HG03095 (cell line): ENCODE measurements around the gene FAM83F.
"Not testable (repeated sequence)": the region's sequence is repeated elsewhere in the genome, so short reads cannot be mapped to it uniquely, and the experiment has no call there.

Experiments used
- ATAC-seq: cut with Tn5 transposase; IDR thresholded peaks from one replicate; pipeline ENCODE4 v1.9.1; 2021; ENCODE audit warnings: moderate library complexity; ENCODE audit not compliant: unreplicated experiment

Gene FAM83F

DNA sequence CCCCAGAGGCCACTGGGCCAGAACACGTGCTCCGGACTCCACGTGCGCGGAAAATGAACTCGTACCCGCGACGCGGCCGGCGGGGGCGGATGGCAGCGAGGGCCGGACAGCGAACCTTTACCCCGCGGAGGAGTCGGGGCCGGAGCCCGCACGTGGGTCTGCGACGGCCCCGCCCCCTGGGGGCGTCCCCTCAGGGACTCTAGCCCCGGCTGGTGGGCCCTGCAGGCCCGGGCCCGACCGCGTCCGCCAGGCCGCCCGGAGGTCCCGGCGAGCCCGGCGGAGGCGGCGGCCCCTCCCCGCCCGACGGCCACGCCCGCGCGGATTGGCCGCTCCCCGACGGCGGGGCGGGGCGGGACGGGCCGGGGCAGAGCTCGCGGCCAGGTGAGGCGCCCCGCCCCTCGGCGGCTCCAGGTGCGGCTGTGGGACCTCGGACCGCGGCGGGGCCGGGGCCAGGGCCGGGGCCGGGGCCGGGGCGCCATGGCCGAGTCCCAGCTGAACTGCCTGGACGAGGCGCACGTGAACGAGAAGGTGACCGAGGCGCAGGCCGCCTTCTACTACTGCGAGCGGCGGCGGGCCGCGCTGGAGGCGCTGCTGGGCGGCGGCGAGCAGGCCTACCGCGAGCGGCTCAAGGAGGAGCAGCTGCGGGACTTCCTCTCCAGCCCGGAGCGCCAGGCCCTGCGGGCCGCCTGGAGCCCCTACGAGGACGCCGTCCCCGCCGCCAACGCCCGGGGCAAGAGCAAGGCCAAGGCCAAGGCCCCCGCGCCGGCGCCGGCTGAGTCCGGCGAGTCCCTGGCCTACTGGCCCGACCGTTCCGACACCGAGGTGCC is at the start of gene FAM83F:
FAM83F (plus strand) TSS at position 389 of the 827 bp plus-strand sequence; CDS start at position 478, 89 bp downstream.
- ATAC-seq: no peak

DNA sequence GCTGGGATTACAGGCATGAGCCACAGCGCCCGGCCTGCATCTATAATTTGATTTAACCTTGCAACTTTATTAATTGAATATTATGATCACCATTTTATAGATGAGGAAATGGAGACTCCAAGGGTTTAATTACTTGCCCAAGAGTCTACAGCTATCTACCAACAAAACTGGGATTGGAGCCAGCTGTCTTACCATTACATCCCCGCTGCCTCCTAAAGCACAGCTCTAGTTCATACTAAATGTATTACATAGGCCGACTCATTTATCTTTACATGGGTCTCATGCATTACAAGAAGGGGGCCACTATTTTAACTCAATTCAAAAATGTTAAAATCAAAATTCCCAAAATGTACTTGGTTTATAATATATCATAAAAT is 48.6 kb upstream of the FAM83F start:
- no peak for ATAC-seq

DNA sequence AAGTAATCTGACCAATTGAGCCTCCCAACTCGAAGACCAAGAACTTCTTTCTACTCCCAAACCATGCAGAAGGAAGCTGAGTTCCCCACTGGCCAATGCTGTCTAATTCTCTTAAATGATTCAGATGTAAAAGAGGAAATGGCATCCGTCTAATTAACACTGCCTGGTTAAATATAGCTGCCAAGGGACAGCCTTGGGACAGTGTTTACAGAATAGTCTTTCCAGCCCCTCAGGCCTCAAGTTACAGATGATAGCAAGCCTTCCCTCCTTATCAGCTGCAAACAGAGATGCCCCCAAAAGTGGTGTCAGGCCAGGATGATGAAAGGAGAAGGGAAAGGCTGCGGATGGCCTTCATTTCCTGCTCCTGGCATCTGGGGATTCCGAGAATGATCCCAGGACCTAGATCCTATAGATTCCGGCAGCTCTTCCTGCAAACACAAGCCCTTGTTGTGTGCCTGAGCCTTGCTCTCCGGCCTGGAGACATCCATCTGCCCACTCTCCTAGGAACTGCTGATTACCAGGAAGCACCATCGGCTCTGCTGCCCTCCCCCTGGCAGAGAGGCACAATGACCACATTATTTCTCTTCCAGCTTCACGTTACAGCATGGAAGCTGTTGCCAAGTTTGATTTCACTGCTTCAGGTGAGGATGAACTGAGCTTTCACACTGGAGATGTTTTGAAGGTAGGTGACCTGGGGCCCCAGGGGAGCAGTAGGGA is 48.1 kb upstream of the FAM83F start:
- ATAC-seq: no peak

DNA sequence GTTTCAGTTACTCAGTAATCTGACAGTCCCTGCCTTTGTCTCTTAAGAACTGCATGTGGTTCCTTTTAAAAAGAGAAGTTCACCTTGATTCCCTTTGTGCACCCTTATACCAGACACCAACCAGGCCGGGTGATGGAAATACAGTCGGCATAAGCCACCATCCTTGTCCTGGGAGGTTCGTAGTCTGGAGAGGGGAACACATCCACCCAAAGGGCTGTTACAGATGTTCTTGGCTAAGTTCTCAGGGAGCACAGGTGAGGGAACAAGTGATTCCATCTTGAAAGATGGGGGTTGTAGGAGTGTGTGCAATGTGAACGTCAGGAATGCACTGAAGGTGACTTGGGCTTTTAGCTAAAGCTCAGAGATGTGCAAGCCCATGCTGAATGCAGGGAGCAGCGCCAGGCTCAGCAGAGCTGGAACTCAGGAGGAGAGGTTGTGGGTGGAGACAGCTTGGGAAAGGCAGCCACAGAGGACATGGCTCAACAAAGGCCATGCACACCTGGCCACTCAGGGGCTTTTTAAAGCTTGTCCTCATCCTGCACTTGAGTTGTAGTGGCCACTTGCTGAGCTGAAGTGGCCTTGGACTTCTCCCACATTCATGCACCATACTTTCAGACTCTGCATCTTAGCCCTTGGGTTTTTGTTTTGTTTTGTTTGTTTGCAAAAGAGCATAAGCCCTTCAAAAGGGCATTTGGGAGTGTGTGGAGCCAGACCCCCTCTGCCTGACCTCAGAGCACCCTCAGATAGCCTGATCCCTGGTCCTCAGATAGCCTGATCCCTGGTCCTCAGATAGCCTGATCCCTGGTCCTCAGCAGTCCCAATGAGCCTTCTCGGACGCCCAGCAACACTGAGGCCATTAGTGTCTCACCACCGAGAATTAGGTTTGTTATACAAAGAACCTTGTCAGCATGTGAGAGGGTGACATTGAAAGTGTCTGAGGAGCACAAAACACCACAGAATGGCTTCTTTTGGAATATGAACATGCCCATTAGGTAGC is 47.2 kb upstream of the FAM83F start:
- ATAC-seq: no peak

DNA sequence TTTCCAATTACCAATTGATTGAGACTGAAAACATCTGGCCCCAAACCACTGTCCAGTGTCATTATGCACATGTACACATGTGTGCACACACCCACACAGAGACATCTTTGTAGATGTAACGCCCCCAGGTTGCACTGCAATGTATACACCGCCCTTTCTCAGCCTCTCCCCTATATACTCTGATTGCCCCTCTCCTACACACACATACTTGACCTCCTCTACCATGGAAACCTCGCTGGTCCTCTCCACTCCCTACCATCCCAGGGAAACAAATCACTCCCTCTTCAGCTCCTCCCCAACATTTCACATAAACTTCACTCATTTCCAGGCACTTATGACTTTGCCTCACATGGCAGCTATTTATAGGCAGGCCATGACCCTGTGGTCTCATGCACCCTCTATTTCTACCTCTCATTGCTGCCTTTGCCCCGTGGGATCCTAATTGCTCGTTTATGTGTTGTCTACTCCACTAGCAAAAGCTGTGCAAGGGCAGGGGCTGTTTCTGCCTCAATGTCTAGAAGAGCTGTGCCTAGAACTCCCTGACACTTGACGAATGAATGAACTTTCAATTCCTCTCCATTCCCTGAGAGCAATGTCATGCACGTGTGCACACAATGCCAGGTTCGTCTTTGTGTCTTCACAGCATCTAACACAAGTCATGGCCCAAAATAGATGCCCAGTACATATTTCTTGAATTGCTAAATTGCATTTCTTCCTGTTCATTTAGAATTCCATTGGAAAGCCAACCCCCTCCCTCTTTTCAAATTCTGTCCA is 44.6 kb upstream of the FAM83F start:
- ATAC-seq: no peak

DNA sequence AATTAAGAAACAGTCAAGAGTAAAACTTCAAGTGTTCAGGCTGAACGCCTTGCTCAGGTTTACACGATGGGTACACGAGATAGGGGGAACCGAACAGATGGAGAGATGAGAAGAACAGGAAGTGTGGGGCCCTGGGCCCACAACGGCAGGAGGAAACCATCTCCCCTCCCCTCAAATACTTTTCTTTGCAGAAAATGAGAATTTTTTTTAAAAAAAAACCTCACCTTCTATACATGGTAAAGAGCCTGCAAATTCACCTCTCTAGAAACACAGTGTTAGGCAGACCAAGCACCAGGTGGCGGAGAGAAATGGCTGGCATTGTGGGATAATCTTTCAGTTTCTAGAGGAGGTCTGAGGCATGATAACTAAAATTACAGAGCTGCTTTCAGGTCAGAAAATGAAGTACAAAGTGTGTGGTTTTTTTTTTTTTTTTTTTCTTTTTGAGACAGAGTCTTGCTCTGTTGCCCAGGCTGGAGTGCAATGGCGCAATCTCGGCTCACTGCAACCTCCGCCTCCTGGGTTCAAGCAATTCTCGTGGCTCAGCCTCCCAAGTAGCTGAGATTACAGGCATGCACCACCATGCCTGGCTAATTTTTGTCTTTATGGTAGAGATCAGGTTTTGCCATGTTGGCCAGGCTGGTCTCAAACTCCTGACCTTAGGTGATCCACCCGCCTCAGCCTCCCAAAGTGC is 43.0 kb upstream of the FAM83F start:
- ATAC-seq: not testable (repeated sequence)

DNA sequence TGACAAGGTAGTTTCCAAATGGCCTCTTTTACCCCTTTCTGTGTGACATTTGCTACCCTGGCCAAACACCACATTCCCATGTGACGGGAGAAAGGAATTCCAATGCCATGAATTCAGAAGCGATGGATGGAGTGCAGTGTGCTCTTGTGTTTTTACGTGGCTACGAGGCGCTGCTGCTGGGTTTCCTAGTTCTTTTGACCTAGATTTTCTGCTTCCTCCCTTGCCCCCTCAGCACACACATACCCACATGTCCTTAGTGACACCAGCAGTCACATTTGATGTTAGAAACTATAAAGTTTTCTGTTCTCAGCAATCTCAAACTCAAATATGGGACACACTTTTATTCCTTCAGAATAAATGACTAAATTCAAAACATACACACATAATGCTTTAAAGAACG is 42.4 kb upstream of the FAM83F start:
- no peak for ATAC-seq

DNA sequence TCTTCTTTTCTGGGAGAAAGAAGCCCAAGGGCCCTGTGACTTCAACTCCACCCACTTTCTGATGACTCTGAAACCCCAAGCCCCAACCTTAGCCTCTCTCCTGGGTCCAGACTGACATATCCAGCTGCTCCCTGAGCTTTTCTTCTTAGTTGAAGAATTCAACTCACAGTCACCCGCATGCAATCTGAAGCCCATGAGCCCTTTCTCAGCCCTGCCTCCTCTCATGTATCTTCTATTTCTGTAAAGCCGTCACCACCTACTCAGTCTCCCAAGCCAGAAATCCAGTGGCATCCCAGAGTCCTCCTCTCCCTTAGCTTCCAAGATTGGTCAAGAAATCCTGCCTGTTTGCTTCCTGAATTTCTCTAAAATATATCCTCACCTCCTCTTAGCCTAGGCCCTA is 41.7 kb upstream of the FAM83F start:
- ATAC-seq: no peak

DNA sequence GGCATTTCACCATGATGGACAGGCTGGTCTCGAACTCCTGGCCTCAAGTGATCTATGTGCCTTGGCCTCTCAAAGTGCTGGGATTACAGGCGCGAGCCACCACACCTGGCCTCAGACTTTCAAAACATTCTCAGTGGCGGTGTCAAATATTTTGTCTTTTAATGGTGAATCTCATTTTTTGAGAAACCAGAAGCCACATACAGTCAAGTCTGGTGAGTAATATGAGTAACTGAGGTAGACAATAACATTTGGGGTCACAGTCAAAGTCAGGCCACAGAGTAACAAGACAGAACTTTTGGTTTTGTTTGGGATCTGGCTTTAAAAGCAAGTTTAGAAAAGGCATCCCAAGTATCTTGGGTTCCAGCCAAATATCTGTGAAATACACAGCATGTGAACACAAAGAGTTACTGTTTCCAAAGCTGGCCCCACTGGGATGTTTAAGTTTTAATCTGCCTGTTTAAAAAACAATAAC is 40.1 kb upstream of the FAM83F start:
- no peak for ATAC-seq

DNA sequence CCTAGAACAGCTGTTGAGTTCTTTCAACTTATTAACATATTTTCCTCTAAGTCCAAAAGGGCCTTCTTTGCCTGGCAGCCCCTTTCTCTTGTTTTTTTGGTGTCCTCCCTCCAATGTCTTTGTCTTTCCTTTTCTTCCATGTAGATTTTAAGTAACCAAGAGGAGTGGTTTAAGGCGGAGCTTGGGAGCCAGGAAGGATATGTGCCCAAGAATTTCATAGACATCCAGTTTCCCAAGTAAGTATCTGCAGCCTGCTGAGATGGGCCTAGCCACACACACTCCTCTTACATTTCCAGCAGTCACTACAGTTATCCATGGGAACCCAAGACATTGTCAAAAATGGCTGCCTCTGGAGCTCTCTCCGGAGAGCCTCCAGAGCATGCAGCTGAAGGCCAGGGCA is 39.1 kb upstream of the FAM83F start:
- ATAC-seq: no peak

DNA sequence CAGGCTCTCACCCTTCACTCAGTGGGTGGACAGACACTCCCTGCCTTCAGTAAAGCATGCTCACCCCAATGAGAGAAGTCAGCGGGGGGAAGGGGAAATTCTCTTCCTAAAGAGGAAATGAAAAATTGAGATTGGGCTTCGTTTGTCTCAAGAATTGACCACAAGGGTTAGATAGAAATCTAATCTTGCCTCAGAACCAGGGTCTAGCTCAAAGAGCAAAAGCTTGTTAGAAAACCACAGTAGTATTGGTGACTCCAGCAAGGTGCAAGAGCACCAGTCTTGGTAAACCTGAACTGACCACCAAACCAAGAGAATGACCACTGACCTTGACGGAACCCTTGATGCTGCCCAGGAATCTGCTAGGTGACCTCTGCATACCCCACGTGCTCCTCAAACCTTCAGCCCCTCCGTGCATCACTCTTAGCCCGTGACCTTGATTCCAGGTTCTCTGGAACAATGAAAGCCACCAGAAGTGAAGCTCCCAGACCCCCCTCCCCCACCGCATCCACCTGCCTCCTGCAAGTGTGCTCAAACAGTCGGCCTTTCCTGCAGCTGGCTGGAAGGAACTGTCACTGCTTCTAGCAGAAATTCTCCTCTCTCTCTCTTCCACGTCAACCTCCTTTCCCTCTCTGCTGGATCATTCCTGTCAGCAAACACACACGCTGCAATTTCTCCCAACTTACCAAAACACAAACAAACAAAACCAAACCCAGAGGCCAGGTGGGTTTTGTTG is 37.7 kb upstream of the FAM83F start:
- ATAC-seq: no peak

DNA sequence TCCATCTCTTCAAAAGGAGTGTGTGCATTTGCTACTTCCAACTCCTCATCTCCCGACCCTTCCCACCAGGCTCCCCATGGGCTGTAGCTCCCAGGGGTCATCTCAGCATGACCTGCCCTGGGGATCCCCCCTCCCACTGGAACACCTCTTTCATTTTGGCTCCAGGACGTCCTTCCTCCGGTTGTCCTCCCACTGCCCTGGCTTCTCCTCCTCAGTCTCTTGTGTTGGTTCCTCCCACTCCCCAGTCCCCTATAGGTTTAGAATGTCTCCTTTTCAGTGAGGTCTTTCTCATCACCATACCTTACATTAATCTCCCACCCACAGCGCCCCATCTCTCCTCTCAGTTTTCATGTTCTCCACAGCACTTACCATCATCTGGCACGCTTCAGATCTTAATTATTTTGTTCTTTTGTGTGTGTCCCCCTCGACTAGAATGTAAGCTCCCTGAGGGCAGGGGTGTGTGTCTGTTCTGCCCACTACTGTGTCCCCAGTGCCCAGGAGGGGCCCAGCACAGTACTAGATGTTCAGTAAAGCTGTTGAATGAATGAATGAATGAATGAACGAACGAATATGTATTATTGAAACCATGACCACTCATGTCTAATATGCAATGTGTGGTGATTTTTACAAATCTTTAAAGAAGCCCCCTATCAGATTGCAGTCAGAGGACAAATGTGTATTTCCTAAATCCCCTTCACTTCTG is 36.6 kb upstream of the FAM83F start:
- no peak for ATAC-seq

DNA sequence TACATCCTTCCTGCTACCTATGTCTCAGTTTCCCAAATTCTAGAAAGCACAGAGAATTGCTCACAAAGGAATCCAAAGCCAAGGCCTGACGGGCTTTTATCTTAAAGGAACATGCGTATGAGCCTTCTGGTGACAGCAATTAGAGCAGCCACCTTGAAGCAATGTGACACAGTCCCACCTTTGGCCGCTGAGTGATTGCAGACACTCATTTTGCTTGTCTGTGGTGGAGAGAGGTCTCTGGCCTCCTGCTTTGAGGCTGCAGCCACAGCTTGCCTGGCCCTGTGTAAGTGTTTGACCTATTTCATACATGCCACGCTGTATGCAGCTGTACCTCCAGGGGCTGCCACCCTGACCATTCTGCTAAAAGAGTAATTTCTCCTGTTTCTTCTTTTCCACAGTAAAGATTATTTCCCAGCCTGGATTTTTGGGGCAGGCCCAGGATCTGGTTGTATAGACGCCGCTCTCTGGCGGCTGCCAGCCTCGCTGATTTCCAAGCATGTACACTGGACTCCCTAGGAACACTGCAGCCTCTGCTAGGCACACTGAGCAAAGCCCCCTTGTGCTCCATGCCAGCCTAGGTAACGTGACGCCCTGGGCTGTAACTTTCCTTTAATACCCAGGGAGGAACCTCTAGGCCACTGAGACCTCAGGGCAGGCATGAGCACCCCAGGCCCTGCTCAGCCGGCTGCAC is 35.7 kb upstream of the FAM83F start:
- ATAC-seq: no peak

DNA sequence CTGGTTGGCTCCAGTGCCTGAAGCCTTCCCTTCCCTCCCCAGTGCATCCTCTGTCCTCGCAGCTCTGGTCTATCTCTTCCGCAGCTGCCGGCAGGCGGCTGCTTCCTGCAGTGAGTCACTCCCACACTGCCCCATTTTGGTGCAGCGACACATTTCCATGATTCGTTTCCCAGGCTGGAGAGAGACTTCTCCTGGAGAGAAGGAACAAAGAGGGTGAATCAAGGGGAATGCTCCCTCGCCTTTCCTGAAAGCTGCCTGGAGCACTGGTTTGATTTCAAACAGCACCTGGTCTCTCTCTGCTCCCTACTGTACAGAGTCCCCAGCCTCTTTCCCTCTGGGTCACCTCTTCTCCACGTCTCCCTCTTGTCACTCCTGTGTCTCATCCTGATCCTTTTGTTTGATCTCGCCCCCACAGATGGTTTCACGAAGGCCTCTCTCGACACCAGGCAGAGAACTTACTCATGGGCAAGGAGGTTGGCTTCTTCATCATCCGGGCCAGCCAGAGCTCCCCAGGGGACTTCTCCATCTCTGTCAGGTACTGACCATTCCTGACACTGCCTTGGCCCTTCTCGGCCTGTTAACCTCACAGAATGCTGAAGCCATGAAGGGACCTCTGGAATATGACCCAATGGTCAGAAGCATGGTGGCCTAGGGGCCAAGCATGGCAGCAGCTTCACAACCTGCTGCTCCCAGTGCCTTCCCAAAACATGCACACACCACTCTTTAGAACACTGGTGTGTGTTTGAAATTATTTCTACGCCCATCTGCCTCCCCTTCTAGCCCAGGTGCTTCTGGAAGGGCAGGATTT is 34.9 kb upstream of the FAM83F start, which contains the start of gene TMA7B:
TMA7B (plus strand) TSS at position 758 of the 808 bp plus-strand sequence. CDS start 3,978 bp downstream, outside the sequence.
- no peak for ATAC-seq

DNA sequence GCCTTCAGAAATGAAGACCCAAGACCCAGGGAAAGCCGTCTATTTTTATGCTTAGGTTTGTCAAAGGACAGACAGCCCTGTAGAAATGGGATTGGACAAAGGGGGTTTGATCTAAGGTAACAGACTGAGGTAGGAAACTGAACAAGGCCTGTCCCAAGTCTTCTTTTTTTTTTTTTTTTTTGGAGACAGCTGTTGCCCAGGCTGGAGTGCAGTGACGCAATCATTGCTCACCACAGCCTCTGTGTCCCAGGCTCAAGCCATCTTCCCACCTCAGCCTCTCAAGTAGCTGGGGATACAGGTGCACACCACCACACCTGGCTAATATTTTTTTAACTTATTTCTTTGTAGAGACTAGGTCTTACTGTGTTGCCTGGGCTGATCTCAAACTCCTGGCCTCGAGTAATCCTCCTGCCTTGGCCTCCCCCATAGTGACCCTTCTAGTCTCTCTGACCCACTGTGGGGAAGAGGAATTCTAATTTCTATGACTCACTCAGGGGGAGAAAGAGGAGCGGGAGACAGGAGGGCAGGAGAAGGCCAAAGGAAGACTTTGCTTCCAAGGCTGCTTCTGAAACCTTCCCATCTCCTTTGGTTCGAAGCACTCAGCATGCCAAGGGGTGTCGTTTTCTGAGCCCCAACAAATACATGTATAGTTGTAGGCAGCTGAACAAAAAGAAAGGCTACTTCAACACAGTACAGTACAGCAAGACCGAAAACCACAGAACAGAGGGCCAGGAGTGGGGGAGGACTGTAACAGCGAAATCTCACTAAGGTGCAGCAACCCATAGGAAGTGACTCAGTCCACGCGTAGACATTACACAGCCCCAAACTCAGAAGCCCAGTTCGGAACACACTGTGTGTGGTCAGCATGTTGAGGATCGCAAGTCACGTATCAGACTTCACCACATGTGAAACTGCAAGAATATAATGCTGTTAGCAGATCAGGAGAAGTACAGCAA is 33.7 kb upstream of the FAM83F start:
- peak; percentile 78 for ATAC-seq

DNA sequence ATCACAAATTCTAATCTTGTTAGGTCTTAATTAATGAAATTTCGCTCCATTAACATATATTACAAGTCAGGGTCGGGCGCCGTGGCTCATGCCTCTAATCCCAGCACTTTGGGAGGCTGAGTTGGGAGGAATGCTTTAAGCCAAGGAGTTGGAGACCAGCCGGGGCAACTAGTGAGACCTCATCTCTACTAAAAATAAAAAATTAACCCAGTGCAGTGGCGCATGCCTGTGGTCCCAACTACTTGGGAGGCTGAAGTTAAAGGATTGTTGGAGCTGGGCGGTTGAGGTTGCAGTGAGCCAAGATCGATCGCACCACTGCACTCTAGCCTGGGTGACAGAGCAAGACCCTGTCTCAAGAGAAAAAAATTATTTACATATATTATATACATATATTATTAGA is 32.7 kb upstream of the FAM83F start:
- ATAC-seq: no peak
